Measurements from ENCODE around the gene RGS9. TPM values are rescaled to one million over a fixed set of nuclear protein-coding genes. Genes with fewer than 3 reads are reported as not detected.

RGS9 gene
- total and polyA plus RNA-seq, 10 of the 15 experiments (the other 5 are each of a cell fraction or from before 2014, with no cell fraction given) = 1.1 to 10.6 (median 5.6) TPM

DNA sequence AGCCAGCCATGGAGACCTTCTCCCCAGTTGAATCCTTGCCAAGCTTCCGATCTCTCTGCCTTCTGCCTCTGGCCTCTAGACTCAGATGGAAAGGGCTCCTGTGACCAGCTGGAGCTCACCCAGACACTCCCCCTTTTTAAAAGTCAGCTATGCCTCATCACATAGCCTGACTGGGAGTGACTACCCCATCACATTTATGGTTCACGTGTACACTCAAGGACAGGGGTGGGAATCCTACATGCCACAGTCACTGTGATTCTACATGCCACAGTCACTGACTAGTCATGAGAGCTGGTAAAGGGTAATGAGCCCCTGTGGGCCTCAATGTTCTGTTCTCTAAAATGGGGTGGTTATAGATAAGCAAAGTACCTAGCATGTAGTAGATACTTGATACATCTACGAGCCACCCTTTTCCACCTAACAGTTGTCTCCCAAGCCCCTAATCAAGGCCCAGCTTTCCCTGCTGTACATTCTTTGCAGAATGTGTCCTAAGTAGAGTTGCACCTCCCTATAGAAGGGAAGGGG lies 85.1 kb downstream of the RGS9 start:
- H3K27ac ChIP-seq (ENCODE audit: control insufficient read depth, insufficient read depth) = no peak overlapping the region
- ChIA-PET POLR2A (no interaction called here), RAD21 (ENCODE audit: unreplicated experiment) (interaction anchor here (0.7 to 1.0 kb wide), 2 partner anchors 10 to 24 kb away, joined by 3 read pairs; no protein-coding TSS in a partner anchor), CTCF (interaction anchor here (0.6 to 1.9 kb wide), 2 partner anchors 10 to 1620 kb away, joined by 3 to 11 read pairs; no protein-coding TSS in a partner anchor), SMC1A (ENCODE audit: uncharacterized antibody, unreplicated experiment) (no interaction called here)
- no peak overlapping the region for H2AFZ ChIP-seq (ENCODE audit: control insufficient read depth, low read depth, low read length)
- 58% methylated on average over 3 of the region's 3 CpGs for WGBS (ENCODE audit: insufficient coverage, insufficient replicate concordance, low lambda C conversion rate, missing lambda C conversion rate)
- FAIRE-seq = no peak
- H3K27me3 ChIP-seq (replicated peaks in 1 of 2; ENCODE audit: control insufficient read depth in 2 of 2, insufficient read depth in 2 of 2, low read length in 1 of 2) = no peaks in the 10 kb centered on the region; a peak in 1 of 4 replicates
- H3K36me3 ChIP-seq (ENCODE audit: control insufficient read depth in 2 of 2, insufficient read depth in 2 of 2, low read length in 1 of 2) = no peaks in the 10 kb centered on the region
- H4K20me1 ChIP-seq (ENCODE audit: control insufficient read depth, insufficient read depth) = no peaks in the 10 kb centered on the region
- TF ChIP-seq MEF2B (IDR thresholded peaks at IDR 0.05; ENCODE audit: partially characterized antibody, poor library complexity, severe bottlenecking) (no peak), MYC (IDR thresholded peaks at IDR 0.05; ENCODE audit: insufficient read depth, insufficient read length, insufficient replicate concordance, low read length, severe bottlenecking) (no peak), EGR1 (IDR thresholded peaks at IDR 0.05; ENCODE audit: borderline replicate concordance in 1 of 2, low read depth in 2 of 2, low read length in 2 of 2) (no peak), CREM (IDR thresholded peaks at IDR 0.05; ENCODE audit: low read depth) (no peak), TAF1 (IDR thresholded peaks at IDR 0.05; ENCODE audit: borderline replicate concordance, low read depth, low read length) (no peak), ZSCAN29 (IDR thresholded peaks at IDR 0.05) (no peak), HDGF (IDR thresholded peaks at IDR 0.05) (no peak)
- TF ChIP-seq, protein P1, sequence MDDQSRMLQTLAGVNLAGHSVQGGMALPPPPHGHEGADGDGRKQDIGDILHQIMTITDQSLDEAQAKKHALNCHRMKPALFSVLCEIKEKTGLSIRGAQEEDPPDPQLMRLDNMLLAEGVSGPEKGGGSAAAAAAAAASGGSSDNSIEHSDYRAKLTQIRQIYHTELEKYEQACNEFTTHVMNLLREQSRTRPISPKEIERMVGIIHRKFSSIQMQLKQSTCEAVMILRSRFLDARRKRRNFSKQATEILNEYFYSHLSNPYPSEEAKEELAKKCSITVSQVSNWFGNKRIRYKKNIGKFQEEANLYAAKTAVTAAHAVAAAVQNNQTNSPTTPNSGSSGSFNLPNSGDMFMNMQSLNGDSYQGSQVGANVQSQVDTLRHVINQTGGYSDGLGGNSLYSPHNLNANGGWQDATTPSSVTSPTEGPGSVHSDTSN (IDR thresholded peaks at IDR 0.05; ENCODE audit: insufficient replicate concordance, low read depth, low read length) = no peak
- TF ChIP-seq, protein P2, sequence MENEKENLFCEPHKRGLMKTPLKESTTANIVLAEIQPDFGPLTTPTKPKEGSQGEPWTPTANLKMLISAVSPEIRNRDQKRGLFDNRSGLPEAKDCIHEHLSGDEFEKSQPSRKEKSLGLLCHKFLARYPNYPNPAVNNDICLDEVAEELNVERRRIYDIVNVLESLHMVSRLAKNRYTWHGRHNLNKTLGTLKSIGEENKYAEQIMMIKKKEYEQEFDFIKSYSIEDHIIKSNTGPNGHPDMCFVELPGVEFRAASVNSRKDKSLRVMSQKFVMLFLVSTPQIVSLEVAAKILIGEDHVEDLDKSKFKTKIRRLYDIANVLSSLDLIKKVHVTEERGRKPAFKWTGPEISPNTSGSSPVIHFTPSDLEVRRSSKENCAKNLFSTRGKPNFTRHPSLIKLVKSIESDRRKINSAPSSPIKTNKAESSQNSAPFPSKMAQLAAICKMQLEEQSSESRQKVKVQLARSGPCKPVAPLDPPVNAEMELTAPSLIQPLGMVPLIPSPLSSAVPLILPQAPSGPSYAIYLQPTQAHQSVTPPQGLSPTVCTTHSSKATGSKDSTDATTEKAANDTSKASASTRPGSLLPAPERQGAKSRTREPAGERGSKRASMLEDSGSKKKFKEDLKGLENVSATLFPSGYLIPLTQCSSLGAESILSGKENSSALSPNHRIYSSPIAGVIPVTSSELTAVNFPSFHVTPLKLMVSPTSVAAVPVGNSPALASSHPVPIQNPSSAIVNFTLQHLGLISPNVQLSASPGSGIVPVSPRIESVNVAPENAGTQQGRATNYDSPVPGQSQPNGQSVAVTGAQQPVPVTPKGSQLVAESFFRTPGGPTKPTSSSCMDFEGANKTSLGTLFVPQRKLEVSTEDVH (IDR thresholded peaks at IDR 0.05; ENCODE audit: low read depth, partially characterized antibody) = no peak
- TF ChIP-seq, protein P3, sequence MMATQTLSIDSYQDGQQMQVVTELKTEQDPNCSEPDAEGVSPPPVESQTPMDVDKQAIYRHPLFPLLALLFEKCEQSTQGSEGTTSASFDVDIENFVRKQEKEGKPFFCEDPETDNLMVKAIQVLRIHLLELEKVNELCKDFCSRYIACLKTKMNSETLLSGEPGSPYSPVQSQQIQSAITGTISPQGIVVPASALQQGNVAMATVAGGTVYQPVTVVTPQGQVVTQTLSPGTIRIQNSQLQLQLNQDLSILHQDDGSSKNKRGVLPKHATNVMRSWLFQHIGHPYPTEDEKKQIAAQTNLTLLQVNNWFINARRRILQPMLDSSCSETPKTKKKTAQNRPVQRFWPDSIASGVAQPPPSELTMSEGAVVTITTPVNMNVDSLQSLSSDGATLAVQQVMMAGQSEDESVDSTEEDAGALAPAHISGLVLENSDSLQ (IDR thresholded peaks at IDR 0.05) = no peak
- no peaks in the 10 kb centered on the region for H3K4me1 ChIP-seq (ENCODE audit: control insufficient read depth, insufficient read depth, low read length)
- H3K4me3 ChIP-seq = no peak overlapping the region
- in situ Hi-C loops (cut with MboI) (no loop called here), intact Hi-C loops (cut with micrococcal nuclease; ENCODE audit: unreplicated experiment) (no loop called here)
- H3K9me3 ChIP-seq (replicated peaks; ENCODE audit: control insufficient read depth, insufficient read depth, low read length) = no peaks in the 10 kb centered on the region; the same call in 2 of the 3 replicates
- no peak for ATAC-seq
- no peak overlapping the region for H3K4me2 ChIP-seq (ENCODE audit: control insufficient read depth, insufficient read depth)
- DNase-seq (ENCODE audit: low read depth, low spot score) = no peak
- no peaks in the 10 kb centered on the region for H3K79me2 ChIP-seq (ENCODE audit: control insufficient read depth, insufficient read depth, low read length)
- no peak overlapping the region for H3K9ac ChIP-seq (ENCODE audit: control insufficient read depth, insufficient read depth, low read length)
- BruUV-seq (replicated peaks) = no TSS peak

Data from GM12878 (cell line).